BE2C (cell line): ENCODE data around the gene LTBP2.

Source experiments
- DNase-seq: peaks from one replicate; pipeline ENCODE4 v3.0.0-alpha.2; 2020
- H3K27me3 ChIP-seq: fragments of 250-450 bp; sonication (Bioruptor Pico); 2 replicates; pipeline ENCODE4 v1.5.1; 2020; ENCODE audit warnings: mild to moderate bottlenecking
- H3K36me3 ChIP-seq: fragments of 250-450 bp; sonication (Bioruptor Pico); 2 replicates; pipeline ENCODE4 v1.5.1; 2020; ENCODE audit warnings: mild to moderate bottlenecking
- H3K4me1 ChIP-seq: fragments of 250-450 bp; sonication (Bioruptor Pico); 2 replicates; pipeline ENCODE4 v1.5.1; 2020
- H3K4me3 ChIP-seq: 2 replicates; pipeline ENCODE4 v1.5.1; 2011; ENCODE audit warnings: low read depth, low read length
- H3K9me3 ChIP-seq: fragments of 250-450 bp; sonication (Bioruptor Pico); 2 replicates; pipeline ENCODE4 v1.5.1; 2020
- CTCF ChIP-seq: IDR thresholded peaks from 2 replicates; pipeline ENCODE4 v1.5.1; 2012; ENCODE audit warnings: mild to moderate bottlenecking, low read depth, low read length

Gene LTBP2

GRCh38 chr14:74622257-74622656 is 10.2 kb upstream of the LTBP2 start:
- Histone ChIP-seq H3K27me3 (no peaks in the 10 kb centered on the region), H3K4me1 (no peaks in the 10 kb centered on the region), H3K36me3 (no peaks in the 10 kb centered on the region), H3K4me3 (no peak overlapping the region), H3K9me3 (no peaks in the 10 kb centered on the region)
- TF ChIP-seq CTCF, result no peak
- no peak for DNase-seq

GRCh38 chr14:74621556-74621955 is 9.5 kb upstream of the LTBP2 start:
- H3K4me1 ChIP-seq, result no peaks in the 10 kb centered on the region
- H3K36me3 ChIP-seq, result no peaks in the 10 kb centered on the region
- no peak for DNase-seq
- no peaks in the 10 kb centered on the region for H3K9me3 ChIP-seq
- H3K27me3 ChIP-seq, result no peaks in the 10 kb centered on the region
- no peak overlapping the region for H3K4me3 ChIP-seq
- TF ChIP-seq CTCF, result no peak

GRCh38 chr14:74620923-74621322 is 8.9 kb upstream of the LTBP2 start:
- Histone ChIP-seq H3K9me3 (no peaks in the 10 kb centered on the region), H3K4me1 (no peaks in the 10 kb centered on the region), H3K27me3 (no peaks in the 10 kb centered on the region), H3K4me3 (no peak overlapping the region), H3K36me3 (no peaks in the 10 kb centered on the region)
- no peak for TF ChIP-seq CTCF
- DNase-seq, result no peak

- no peak for TF ChIP-seq CTCF
- Histone ChIP-seq H3K4me1 (no peaks in the 10 kb centered on the region), H3K27me3 (no peaks in the 10 kb centered on the region), H3K36me3 (no peaks in the 10 kb centered on the region), H3K9me3 (no peaks in the 10 kb centered on the region), H3K4me3 (no peak overlapping the region)
- DNase-seq, result no peak
These were observed 8.5 kb upstream of the LTBP2 start for GRCh38 chr14:74620497-74620921.

GRCh38 chr14:74619672-74620131 is 7.7 kb upstream of the LTBP2 start:
- Histone ChIP-seq H3K36me3 (no peaks in the 10 kb centered on the region), H3K4me1 (peaks cover 4% of the 10 kb centered on the region; the same call in 1 of the 2 replicates), H3K9me3 (no peaks in the 10 kb centered on the region), H3K4me3 (no peak overlapping the region), H3K27me3 (no peaks in the 10 kb centered on the region)
- DNase-seq, result no peak
- TF ChIP-seq CTCF, result no peak

- no peaks in the 10 kb centered on the region for H3K27me3 ChIP-seq
- no peak for TF ChIP-seq CTCF
- H3K4me3 ChIP-seq, result no peak overlapping the region
- DNase-seq, result no peak
- H3K36me3 ChIP-seq, result no peaks in the 10 kb centered on the region
- H3K9me3 ChIP-seq, result no peaks in the 10 kb centered on the region
- peaks cover 7% of the 10 kb centered on the region; the same call in 1 of the 2 replicates for H3K4me1 ChIP-seq
These were observed 6.3 kb upstream of the LTBP2 start for GRCh38 chr14:74618078-74618952.
